Fibroblast of mammary gland (primary cell): ENCODE results near the gene PRKG2.
"Not testable (repeated sequence)": the region's sequence is repeated elsewhere in the genome, so short reads cannot be mapped to it uniquely, and the experiment has no call there.

Source experiments
- DNase-seq: peaks from one replicate; pipeline ENCODE4 v3.0.0-alpha.2; 2010; ENCODE audit warnings: low read depth
- H3K4me3 ChIP-seq: 2 replicates; pipeline ENCODE4 v1.5.1; 2011; ENCODE audit warnings: low read depth, mild to moderate bottlenecking, low read length, moderate library complexity; ENCODE audit not compliant: control insufficient read depth
- TF ChIP-seq, protein P1 (sequence below): conservative IDR thresholded peaks from 2 replicates; pipeline ENCODE4 v1.5.1; 2011; ENCODE audit warnings: low read depth, low read length, inconsistent platforms; ENCODE audit not compliant: control insufficient read depth, insufficient read depth

The PRKG2 gene

DNA sequence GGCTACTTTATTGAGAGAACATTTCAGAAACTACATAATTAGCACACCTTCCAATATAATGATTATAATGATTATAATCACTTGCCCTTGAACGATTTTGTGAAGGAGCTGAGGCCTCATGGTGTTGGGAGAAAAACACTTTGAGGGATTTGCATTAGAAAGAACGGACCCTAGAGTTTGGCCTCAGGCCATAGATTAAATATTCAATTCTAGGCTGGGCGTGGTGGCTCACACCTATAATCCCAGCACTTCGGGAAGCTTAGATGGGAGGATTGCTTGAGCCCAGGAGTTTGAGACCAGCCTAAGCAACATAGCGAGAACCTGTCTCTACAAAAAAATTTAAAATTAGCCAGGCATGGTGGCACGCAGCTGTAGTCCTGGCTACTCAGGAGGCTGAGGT is 12.9 kb upstream of the PRKG2 start:
- no peak for DNase-seq
- no peak overlapping the region for H3K4me3 ChIP-seq
- TF ChIP-seq, protein P1, sequence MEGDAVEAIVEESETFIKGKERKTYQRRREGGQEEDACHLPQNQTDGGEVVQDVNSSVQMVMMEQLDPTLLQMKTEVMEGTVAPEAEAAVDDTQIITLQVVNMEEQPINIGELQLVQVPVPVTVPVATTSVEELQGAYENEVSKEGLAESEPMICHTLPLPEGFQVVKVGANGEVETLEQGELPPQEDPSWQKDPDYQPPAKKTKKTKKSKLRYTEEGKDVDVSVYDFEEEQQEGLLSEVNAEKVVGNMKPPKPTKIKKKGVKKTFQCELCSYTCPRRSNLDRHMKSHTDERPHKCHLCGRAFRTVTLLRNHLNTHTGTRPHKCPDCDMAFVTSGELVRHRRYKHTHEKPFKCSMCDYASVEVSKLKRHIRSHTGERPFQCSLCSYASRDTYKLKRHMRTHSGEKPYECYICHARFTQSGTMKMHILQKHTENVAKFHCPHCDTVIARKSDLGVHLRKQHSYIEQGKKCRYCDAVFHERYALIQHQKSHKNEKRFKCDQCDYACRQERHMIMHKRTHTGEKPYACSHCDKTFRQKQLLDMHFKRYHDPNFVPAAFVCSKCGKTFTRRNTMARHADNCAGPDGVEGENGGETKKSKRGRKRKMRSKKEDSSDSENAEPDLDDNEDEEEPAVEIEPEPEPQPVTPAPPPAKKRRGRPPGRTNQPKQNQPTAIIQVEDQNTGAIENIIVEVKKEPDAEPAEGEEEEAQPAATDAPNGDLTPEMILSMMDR, result no peak

DNA sequence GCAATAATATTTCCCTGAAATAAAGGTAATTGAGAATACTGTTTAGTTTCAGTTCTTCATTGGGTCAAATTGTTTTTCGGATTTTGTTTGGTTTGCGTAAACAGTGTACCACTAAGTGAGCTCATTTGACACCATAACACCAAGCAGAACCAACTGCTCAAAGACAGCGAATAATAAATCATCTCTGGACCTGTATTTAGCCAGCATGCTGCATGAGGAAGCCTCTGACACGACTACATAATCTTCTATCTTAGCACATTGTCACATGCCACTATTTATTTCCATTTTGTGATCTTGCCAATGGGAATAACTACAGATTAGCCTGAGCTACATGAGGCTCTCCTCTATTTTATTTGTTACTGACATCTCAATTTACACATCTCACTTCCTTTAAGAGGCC is 12.1 kb upstream of the PRKG2 start:
- no peak overlapping the region for H3K4me3 ChIP-seq
- DNase-seq, result no peak
- TF ChIP-seq, protein P1, result no peak

DNA sequence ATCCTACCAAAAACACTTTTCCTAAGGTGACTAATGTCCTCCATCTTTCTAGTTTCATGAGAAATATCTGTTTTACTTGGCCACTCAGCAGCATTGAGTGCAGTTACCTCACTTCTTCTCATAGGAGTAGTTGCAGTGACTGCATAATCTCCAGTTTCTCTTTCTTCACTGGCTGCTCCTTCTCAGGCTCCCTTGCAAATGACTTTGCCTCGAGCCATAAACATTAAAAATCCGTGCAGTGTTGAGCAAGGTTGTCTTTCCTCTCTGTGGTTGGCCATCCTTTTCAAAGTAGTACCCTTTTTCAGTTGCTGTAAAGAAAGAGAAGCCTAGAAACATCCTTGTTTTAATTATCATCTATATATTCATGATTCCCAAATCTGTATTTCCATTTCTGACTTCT is 10.2 kb upstream of the PRKG2 start:
- no peak overlapping the region for H3K4me3 ChIP-seq
- TF ChIP-seq, protein P1, result no peak

DNA sequence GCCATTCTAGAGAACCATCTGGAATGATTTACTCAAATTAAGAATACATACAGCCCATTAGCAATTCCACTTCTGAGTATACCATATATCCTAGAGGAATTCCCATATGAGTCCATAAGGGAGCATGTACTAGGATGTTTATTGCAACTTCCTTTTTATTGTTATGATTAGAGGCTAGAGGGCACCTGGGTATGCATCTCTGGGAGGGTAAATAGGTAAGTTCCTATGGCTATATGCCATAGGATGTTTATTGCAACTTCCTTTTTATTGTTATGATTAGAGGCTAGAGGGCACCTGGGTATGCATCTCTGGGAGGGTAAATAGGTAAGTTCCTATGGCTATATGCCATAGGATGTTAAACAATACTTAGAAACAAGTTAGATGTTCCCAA is 7.1 kb upstream of the PRKG2 start:
- not testable (repeated sequence) for H3K4me3 ChIP-seq, DNase-seq

More for the DNA sequence above, 10.2 kb upstream of the PRKG2 start:
- no peak for DNase-seq

DNA sequence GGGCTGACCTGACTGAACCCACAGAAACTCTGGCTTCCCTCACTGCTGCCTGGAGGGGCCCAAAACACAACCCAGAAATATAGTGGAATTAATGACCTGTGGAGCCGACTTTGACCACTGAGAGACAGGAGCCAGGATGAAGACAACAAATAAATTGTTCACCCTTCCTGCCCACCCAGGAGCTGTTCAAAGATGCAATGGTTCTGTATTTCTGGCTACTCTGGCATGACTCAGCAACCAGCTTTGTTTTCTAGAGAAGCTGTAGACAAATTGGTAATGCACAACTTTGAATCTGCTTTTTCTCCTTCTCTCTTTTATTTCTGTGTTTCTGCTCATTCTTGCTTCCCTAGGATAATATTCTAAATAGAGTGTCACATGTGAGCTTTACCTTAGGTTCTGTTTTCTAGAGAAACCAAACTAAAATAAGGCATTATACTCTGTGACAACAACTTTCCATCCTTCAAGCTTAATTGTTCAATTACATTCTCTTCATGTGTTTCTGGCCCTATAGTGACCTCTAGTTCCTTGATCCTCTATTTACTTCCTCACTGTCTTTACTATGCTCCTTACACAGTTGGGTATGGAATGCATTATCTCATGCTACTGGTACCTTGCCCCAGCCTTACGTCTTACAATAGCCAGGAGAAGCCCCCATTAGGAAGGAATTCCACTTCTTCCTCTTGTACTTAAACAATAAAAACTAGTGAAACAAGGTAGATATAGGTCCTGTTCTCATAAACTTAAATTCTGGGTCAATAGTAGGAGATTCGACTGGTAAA is 6.5 kb upstream of the PRKG2 start:
- no peak for DNase-seq
- no peak overlapping the region for H3K4me3 ChIP-seq
- TF ChIP-seq, protein P1, result no peak

DNA sequence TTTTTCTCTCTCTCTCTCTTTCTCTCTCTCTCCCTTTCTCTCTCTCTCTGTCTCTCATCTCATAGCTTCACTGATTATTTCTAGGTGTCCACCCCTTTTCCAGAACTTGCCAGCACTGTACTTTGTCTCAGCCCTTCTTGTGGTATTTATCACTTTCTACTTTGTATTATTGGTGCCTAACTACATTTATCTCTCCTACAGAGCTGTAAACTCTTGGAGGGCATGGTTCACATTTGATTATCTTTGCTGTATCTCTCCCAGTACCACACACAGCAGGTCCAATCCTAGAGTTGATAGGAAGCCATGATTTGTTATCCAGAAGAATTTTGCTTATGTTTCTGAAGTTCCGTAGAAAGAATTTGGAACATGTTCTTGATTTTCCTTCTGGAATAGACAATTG is 5.2 kb upstream of the PRKG2 start:
- DNase-seq, result no peak
- TF ChIP-seq, protein P1, result no peak

DNA sequence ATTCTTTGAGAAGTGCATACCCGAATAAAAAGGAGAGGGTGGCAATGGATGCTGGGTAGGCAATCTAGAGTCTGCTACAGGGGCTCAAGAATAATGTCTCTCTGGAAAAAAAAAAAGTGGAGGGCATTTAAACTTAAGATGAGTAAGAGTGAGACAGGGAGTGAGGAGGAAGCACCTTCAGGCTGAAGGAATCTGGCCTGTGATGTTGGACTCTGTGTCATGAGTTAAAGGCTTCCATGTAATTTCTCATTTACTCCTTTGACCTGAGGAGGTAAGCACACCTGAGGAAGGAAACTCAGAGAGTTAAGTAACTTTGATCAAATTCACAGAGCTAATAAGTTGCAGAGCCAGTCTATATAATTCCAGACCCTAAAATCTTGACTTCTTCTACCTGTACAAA is 3.2 kb upstream of the PRKG2 start:
- TF ChIP-seq, protein P1, result no peak
- no peak for DNase-seq
- no peak overlapping the region for H3K4me3 ChIP-seq

More for the DNA sequence above, 5.2 kb upstream of the PRKG2 start:
- no peak overlapping the region for H3K4me3 ChIP-seq
